Activated effector memory CD4-positive, alpha-beta T cell treated with anti-CD3 and anti-CD28 coated beads, Interleukin-2, amount 50 U/mL, for 16 hours (primary cell): Measurements from ENCODE around the gene PP2D1.
"Not testable (repeated sequence)": the region's sequence is repeated elsewhere in the genome, so short reads cannot be mapped to it uniquely, and the experiment has no call there.

Experiments used
- DNase-seq: peaks from one replicate; pipeline ENCODE4 v3.0.0-alpha.2; 2020

Gene PP2D1

DNA sequence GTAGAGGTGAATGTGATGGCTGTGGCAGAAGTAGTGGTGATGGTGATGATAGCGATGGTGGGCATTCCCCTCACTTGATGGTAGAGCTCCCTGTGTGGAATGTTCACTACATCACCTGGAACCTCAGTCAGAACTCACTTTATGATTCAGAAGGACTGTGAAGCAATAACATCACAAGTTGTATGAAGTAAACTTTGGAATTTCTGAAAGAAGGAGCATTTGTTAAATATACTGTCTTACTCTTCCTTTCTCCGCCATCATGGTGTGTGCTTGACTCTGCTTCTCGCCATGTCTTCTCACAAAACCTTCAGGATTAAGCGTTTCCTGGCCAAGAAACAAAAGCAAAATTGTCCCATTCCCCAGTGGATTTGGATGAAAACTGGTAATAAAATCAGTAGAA lies at the start of gene PP2D1:
Gene PP2D1, minus strand, starts transcription at position 101 of the 400 bp plus-strand sequence. CDS start 192 bp downstream, outside the sequence.
- DNase-seq: no peak

- DNase-seq: no peak
Observed at GRCh38 chr3:20060974-20061685, 49.1 kb upstream of the PP2D1 start.

DNA sequence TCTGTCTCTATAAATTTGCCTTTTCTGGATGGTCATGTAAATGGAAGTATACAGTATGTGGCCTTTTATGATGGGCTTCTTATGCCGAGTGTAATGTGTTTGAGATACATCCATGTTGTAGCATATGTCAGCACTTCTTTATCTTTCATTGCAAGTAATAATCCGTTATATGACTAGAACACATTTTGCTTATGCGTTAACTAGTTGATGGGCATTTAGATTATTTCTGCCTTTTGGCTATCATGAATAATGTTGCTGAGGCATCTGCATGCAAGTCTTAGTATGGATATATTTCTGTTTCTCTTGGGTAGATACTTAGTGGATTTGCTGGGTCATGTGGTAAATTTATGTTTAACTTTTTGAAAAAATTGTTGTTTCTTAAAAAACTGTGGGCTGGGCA lies 47.9 kb upstream of the PP2D1 start:
- DNase-seq: no peak

GRCh38 chr3:20057612-20058180 lies 45.6 kb upstream of the PP2D1 start:
- no peak for DNase-seq

DNA sequence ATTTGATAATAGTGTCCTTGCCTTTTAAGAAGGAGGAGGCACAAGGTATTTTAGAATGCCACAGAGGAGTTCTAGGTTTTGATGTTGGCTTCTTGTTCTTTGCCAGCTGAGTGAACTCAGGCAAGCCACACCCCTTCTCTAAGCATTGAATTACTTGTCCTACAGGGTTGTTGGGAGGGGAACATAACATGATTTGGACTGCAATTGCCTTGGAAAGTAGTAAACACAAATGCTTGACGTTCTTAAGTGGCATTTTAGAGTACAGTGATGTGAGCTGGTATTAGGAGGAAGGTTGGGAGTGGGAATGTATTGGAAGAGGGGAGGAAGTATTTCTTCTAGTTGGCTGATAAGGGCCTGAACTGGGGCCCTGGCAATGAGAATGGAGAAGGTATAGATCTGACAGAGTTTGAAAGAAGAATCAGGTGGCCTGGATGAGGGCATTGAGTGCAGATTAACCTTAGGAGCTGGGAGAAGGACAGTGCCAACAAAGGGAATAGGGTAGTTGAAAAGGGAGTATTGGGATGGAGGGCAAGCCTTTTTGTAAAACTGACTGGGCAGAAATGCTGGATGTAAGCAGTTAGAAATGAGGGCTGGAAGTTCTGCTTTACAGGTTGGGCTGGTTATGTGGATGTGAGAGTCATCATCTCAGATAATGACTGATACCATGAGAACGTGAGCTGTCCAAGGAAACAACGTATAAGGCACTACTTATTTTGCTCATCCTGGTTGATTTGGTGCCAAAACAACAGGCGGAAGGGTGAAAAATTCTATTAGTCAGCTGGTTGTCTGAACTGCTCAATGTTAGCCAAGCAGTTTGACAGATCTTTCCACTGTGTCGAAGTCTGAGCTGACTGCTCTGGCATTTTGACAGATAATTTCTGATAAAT lies 44.9 kb upstream of the PP2D1 start:
- peak; percentile 68 for DNase-seq

DNA sequence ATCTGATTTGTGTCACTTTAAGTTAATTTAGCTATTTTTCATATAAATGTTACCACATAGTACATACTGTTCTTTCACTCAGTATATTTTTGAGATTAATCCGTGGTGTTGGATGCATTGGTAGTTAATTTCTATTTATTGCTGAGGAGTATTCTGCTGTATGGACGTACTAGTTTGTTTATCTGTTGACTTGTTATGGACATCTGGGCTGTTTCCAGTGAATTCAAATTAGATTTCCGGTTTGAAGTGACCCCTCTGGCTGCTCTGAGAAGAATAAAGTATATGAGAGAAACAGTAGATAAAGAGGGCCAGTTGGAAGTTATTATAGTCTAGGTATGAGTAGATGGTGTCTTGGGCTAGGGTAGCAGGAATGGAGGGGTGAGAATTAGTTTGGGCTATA lies 43.8 kb upstream of the PP2D1 start:
- DNase-seq: no peak

DNA sequence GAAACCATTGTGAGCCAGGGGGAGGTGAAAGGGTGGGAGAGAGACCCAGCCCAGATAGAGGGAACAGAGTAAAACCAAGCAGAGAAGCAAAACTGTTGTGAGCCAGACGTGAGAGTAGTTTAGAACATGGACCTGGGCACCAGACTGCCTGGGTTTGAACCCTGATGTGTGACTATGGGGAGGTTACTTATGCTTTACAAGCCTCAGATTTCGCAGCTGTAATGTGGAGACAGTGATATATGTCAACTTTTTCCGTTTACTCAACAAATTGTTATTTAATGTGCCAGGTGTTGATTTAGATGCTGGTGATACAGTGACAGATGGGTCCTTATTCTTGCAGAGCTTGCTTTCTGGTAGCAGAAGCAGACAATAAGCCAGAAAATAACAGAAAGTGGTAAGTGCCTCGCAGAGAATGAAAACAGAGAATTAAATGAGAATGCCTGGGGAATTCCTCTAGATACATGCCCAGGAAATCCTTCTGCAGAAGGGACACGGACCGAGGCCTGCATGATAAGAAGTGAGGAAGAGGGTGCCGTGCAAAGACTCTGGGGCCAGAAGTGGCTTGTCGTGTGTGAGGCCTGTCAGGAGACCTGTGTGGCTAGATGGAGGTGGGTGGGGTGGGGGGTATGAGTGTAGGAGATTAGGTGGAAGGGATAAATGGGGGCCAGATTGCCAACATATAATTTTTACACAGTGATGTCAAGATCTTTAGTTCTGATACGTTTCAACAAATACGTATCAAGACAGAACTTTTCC lies 43.1 kb upstream of the PP2D1 start:
- DNase-seq: peak; percentile 76

- peak; percentile 88 for DNase-seq
Observed at GRCh38 chr3:20054549-20054987, 42.5 kb upstream of the PP2D1 start.

- no peak for DNase-seq
Observed at GRCh38 chr3:20052851-20053250, 40.8 kb upstream of the PP2D1 start.

DNA sequence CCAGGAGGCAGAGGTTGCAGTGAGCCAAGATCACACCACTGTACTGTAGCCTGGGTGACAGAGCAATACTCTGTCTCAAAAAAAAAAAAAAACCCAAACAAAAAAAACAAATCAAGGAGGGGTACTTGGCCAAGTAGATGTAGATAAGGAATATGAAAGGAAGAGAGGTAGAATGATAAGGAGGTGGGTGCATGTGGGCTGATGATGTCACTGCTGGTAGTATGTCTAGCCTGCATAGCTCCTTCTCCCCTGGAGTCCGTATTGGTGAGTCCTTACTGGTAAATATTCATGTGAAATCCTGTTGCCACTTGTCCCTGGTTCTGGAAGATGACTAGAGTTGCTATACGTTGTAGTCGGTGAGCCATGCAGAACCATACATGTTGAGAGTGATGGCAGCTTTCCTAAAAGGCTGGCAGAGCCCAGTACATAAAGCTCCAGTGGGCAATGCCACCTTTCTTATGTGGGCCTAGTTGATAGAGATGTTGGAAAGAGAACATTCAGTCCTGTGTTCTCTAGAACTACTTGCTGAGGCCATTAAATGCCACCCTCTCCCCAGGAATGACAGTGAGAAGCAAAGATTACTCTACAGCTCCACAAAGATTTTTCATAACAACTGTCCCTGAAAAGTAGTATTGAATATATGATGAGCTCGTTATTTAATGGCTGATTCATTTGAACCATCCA lies 39.2 kb upstream of the PP2D1 start:
- DNase-seq: no peak

DNA sequence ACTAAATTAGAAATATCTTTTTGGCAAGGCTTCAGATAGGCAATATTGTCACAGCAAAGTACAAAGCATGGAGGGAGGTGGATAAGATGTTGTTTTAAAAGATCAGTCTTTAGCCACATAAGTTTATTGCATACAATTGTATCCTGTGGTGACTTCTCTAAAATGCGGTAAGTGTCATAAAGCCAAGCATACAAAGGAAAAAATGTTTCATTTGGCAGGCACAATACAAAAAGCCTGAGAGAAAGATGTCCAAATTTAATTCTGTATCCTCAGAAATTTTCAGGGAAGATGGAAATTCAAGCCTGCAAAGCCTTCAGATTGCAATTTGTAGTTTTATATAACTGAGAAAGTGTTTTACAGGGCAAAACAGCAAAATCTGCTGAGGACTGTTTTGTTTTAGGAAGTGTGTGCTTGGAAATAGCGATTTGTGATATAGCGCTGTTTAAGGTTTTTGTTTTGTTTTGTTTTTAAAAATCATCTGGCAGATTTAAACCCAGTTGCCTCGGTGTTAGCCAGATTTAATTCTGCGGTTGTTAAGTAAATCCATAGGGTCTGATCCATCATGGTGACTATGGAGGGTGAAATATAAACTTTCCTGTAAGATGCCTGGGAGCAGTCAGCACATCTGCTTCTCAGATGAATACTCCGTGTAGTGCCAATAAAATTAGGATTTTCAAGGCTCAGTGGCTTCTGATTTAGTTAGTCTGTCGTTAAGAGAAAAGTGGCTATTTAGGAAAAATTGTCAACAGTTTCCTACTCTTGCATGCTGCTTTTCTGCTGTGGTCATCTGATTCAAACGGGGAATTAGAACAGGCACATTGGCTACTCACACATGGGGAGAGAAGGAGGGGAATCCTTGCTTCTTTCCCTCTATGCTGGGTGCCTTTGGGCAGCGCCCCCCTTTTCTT lies 36.2 kb upstream of the PP2D1 start:
- DNase-seq: no peak

GRCh38 chr3:20047341-20047779 lies 35.3 kb upstream of the PP2D1 start:
- no peak for DNase-seq

- DNase-seq: no peak
Observed at GRCh38 chr3:20046556-20046955, 34.5 kb upstream of the PP2D1 start.

DNA sequence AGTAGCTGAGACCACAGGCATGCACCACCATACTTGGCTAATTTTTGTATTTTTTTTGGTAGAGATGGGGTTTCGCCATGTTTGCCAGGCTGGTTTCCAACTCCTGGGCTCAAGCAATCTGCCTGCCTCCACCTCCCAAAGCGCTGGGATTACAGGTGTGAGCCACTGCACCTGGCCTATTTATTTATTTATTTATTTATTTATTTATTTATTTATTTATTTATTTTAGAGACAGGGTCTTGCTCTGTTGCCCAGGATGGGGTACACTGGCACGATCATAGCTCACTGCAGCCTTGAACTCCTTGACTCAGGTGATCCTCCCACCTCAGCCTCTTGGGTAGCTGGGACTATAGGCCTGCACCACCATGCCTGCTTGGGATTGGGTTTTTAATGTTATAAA lies 33.1 kb upstream of the PP2D1 start:
- DNase-seq: not testable (repeated sequence)

GRCh38 chr3:20043825-20044224 lies 31.8 kb upstream of the PP2D1 start:
- DNase-seq: no peak

- peak; percentile 83 for DNase-seq
Observed at GRCh38 chr3:20043396-20043795, 31.3 kb upstream of the PP2D1 start.

GRCh38 chr3:20042331-20042730 lies 30.3 kb upstream of the PP2D1 start:
- no peak for DNase-seq

DNA sequence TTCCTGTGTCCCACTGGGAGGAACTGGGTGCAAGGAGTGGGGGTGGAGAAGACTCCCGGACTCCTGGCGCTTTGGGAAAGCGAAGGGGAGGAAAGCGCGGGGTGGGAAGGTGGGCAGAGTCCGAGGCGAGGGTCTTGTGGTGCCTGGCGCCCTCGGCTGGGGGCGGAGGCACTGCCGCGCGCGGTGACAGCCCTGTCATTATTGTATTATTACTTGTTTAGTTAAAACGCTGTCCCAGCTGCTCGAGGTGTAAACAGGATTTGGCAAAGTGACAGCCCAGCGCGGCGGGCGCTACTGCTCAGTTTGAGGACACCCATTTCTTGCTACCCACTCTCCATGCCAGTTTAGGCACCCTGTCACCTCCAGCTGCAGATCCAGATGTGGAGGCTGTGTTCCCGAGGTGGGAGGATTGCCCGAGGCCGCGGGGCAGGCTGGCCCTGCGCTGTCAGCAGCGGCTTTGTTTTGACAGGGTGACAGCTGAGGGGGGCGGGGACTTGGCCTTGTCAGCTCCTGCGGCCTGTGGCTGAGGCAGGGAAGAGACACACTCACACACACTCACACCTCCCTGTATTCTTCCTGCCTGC lies 29.2 kb upstream of the PP2D1 start:
- DNase-seq: peak; percentile 92

DNA sequence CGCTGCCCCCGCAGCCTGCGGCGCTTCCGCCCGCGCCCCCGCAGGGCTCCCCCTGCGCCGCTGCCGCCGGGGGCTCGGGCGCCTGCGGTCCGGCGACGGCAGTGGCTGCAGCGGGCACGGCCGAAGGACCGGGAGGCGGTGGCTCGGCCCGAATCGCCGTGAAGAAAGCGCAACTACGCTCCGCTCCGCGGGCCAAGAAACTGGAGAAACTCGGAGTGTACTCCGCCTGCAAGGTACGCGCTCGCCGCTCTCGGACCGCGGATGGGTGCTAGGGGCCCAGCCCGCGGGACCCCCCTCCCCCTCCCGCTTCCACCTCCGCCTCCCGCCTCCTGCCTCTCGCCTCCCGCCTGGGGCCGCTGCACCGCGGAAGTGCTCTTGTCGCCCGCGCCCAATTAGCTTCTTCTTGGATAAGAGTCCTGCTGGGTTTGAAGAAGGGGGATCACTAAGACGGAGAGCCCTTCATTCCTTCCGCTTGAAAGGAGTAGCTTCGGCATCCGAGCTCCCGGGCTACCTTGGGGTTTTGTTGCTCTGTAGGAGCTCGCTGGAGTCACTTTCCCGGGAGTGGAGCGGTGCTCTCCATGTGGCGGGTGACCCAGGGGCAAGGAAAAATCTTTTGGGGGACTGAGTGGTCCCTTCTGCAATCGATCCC lies 28.6 kb upstream of the PP2D1 start:
- DNase-seq: peak; percentile 89
